ENCODE measurements around the gene ABCA2.

The ABCA2 gene

DNA sequence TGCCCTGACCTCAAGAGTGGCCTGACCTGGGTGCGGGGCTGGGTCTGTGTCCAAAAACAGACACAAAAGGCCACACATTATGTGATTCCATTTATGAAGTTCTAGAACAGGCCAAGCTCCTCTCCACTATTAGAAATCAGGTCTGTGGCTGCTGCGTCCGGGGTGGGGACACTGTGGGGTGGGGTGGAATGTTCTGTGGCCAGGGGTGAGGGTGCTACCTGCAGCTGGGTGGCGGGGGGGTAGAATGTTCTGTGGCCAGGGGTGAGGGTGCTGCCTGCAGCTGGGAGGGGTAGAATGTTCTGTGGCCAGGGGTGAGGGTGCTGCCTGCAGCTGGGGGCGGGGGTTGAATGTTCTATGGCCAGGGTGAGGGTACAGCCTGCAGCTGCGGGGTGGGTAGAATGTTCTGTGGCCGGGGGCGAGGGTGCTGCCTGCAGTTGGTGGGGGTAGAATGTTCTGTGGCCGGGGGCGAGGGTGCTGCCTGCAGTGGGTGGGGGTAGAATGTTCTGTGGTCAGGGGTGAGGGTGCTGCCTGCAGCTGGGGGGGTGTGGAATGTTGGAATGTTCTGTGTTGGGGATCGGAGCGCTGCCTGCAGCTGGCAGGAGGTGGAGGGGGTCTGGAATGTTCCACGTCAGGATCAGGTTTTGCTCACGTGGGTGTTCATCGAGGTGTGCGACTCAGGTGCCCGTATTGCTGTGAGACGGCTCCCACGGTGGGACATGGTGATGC is 67.7 kb downstream of the ABCA2 start:
- Histone ChIP-seq H3K36me3 (ENCODE audit: insufficient read depth, low read length) (no peaks in the 10 kb centered on the region), H3K4me2 (ENCODE audit: low read depth, low read length, poor library complexity, severe bottlenecking) (no peak overlapping the region), H3K9ac (ENCODE audit: low read depth, low read length, poor library complexity, severe bottlenecking) (no peak overlapping the region), H3K4me3 (ENCODE audit: low read length, poor library complexity, severe bottlenecking) (no peak overlapping the region), H2AFZ (ENCODE audit: low read length) (no peak overlapping the region), H3K4me1 (ENCODE audit: insufficient read depth, low read length, poor library complexity, severe bottlenecking) (no peaks in the 10 kb centered on the region), H4K20me1 (ENCODE audit: insufficient read depth, low read length, poor library complexity, severe bottlenecking) (no peaks in the 10 kb centered on the region), H3K9me2 (replicated peaks; ENCODE audit: low read depth, low read length) (no peaks in the 10 kb centered on the region), H3F3A (ENCODE audit: low read depth) (no peaks in the 10 kb centered on the region), H3K79me2 (ENCODE audit: insufficient read depth, low read length) (no peaks in the 10 kb centered on the region), H3K27me3 (ENCODE audit: insufficient read depth, low read length, poor library complexity, severe bottlenecking) (no peaks in the 10 kb centered on the region), H3K9me3 (ENCODE audit: insufficient read depth, low read depth, low read length) (no peaks in the 10 kb centered on the region)
- TF ChIP-seq CTCF (conservative IDR thresholded peaks at IDR 0.05; ENCODE audit: low read length): no peak
- no peak for TF ChIP-seq EZH2phosphoT487 (IDR thresholded peaks at IDR 0.05; ENCODE audit: borderline replicate concordance)

DNA sequence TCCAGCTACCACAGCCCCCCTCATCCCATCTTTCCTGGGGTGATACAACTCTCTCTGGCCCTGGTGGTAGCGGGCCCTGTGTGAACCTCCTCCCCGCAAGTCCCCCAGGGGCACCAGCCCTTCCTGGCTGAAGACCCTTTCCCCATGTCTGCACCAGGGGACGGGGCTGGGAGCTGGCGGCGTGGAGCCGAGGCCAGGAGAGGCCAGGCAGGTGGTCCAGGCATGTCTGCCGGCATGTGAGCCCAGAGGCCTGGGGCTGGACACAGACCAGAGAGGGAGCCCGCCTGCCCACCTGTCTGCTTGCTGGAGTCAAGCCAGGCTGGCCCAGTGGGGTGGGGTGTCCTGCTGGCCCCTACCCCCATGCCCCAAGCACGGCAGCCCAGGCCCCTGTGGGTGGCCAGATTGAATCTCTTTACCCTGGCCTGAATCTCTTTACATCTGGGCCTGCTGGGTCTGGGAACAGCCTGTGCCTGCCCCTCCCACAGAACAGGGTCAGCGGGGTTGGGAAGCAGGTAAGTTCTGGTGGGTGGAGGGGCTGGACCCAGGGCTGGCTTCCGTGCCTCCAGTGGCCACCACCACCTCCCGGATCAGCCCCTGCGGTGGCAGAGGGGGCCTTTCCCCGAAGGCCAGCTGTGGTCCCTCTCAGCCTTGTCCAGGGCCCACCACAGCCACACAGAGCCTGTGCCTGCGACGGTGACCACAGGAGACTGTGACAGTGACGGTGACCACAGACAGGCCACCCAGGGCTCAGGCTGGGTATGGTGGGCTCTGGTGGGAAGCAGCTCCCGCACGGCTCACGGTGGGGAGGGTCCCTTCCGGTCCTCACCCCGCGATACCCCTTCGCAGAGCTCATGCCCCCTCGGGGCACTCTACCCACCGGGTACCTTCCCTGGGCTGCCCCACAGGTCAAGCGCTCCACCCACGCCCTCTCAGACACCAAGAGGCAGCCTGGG is 68.9 kb downstream of the ABCA2 start:
- Histone ChIP-seq H3K4me2 (ENCODE audit: low read depth, low read length, poor library complexity, severe bottlenecking) (no peak overlapping the region), H3K4me3 (ENCODE audit: low read length, poor library complexity, severe bottlenecking) (no peak overlapping the region), H3F3A (ENCODE audit: low read depth) (no peaks in the 10 kb centered on the region), H3K36me3 (ENCODE audit: insufficient read depth, low read length) (no peaks in the 10 kb centered on the region), H4K20me1 (ENCODE audit: insufficient read depth, low read length, poor library complexity, severe bottlenecking) (no peaks in the 10 kb centered on the region), H2AFZ (ENCODE audit: low read length) (no peak overlapping the region), H3K9me3 (ENCODE audit: insufficient read depth, low read depth, low read length) (no peaks in the 10 kb centered on the region), H3K9me2 (replicated peaks; ENCODE audit: low read depth, low read length) (no peaks in the 10 kb centered on the region), H3K27me3 (ENCODE audit: insufficient read depth, low read length, poor library complexity, severe bottlenecking) (no peaks in the 10 kb centered on the region), H3K4me1 (ENCODE audit: insufficient read depth, low read length, poor library complexity, severe bottlenecking) (no peaks in the 10 kb centered on the region), H3K79me2 (ENCODE audit: insufficient read depth, low read length) (no peaks in the 10 kb centered on the region), H3K9ac (ENCODE audit: low read depth, low read length, poor library complexity, severe bottlenecking) (no peak overlapping the region)
- TF ChIP-seq EZH2phosphoT487 (IDR thresholded peaks at IDR 0.05; ENCODE audit: borderline replicate concordance) (no peak), CTCF (conservative IDR thresholded peaks at IDR 0.05; ENCODE audit: low read length) (no peak)

DNA sequence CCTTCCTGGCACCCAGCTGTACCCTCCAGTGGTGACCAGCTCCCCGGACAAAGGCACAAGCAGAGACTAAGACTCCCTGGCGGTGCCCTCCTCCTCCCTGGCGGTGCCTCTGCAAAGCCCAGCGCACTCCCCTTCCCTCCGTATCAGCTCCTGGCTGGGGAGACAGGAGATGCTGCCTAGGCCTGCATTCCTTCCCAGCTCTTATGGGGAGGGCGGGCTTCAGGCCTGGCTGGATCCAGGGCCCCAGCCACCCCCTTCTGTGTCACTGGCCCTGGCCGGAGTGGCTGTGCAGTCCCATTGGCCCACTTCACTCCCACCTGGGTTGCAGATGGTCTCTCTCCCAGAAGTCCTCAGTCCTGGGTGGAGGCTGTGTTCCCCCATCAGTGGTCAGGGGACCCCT is 69.6 kb downstream of the ABCA2 start:
- H2AFZ ChIP-seq (ENCODE audit: low read length): no peak overlapping the region
- H3K9ac ChIP-seq (ENCODE audit: low read depth, low read length, poor library complexity, severe bottlenecking): no peak overlapping the region
- H3K4me1 ChIP-seq (ENCODE audit: insufficient read depth, low read length, poor library complexity, severe bottlenecking): no peaks in the 10 kb centered on the region
- no peaks in the 10 kb centered on the region for H3F3A ChIP-seq (ENCODE audit: low read depth)
- H3K9me3 ChIP-seq (ENCODE audit: insufficient read depth, low read depth, low read length): no peaks in the 10 kb centered on the region
- no peaks in the 10 kb centered on the region for H3K36me3 ChIP-seq (ENCODE audit: insufficient read depth, low read length)
- no peak for TF ChIP-seq EZH2phosphoT487 (IDR thresholded peaks at IDR 0.05; ENCODE audit: borderline replicate concordance)
- TF ChIP-seq CTCF (conservative IDR thresholded peaks at IDR 0.05; ENCODE audit: low read length): no peak
- H3K9me2 ChIP-seq (replicated peaks; ENCODE audit: low read depth, low read length): no peaks in the 10 kb centered on the region
- H3K4me3 ChIP-seq (ENCODE audit: low read length, poor library complexity, severe bottlenecking): no peak overlapping the region
- no peaks in the 10 kb centered on the region for H3K79me2 ChIP-seq (ENCODE audit: insufficient read depth, low read length)
- no peaks in the 10 kb centered on the region for H4K20me1 ChIP-seq (ENCODE audit: insufficient read depth, low read length, poor library complexity, severe bottlenecking)
- H3K27me3 ChIP-seq (ENCODE audit: insufficient read depth, low read length, poor library complexity, severe bottlenecking): no peaks in the 10 kb centered on the region
- no peak overlapping the region for H3K4me2 ChIP-seq (ENCODE audit: low read depth, low read length, poor library complexity, severe bottlenecking)
